ENCODE measurements around the gene SESN2.

SESN2 gene

GRCh38 chr1:28280977-28281381, 21.7 kb downstream of the SESN2 start:
- DNase-seq = no peak

GRCh38 chr1:28281608-28282425, 22.5 kb downstream of the SESN2 start:
- in situ Hi-C loops (cut with MboI; ENCODE audit: low pct_unique_long_range_greater_than_20kb, low sequenced_read_pairs) = no loop called here

More at GRCh38 chr1:28280977-28281381, 21.7 kb downstream of the SESN2 start:
- in situ Hi-C loops (cut with MboI; ENCODE audit: low pct_unique_long_range_greater_than_20kb, low sequenced_read_pairs) = no loop called here

GRCh38 chr1:28282426-28283407, 23.4 kb downstream of the SESN2 start:
- in situ Hi-C loops (cut with MboI; ENCODE audit: low pct_unique_long_range_greater_than_20kb, low sequenced_read_pairs) = no loop called here
- peak; percentile 55 for DNase-seq

More at GRCh38 chr1:28281608-28282425, 22.5 kb downstream of the SESN2 start:
- no peak for DNase-seq

GRCh38 chr1:28286111-28286510, 26.8 kb downstream of the SESN2 start:
- DNase-seq = peak; percentile 71
- in situ Hi-C loops (cut with MboI; ENCODE audit: low pct_unique_long_range_greater_than_20kb, low sequenced_read_pairs) = no loop called here

GRCh38 chr1:28288487-28288886, 29.2 kb downstream of the SESN2 start:
- no peak for DNase-seq
- in situ Hi-C loops (cut with MboI; ENCODE audit: low pct_unique_long_range_greater_than_20kb, low sequenced_read_pairs) = no loop called here

GRCh38 chr1:28290851-28291250, 31.5 kb downstream of the SESN2 start:
- no peak for DNase-seq

GRCh38 chr1:28291711-28292110, 32.4 kb downstream of the SESN2 start:
- in situ Hi-C loops (cut with MboI; ENCODE audit: low pct_unique_long_range_greater_than_20kb, low sequenced_read_pairs) = no loop called here
- DNase-seq = no peak

More at GRCh38 chr1:28290851-28291250, 31.5 kb downstream of the SESN2 start:
- in situ Hi-C loops (cut with MboI; ENCODE audit: low pct_unique_long_range_greater_than_20kb, low sequenced_read_pairs) = no loop called here

GRCh38 chr1:28295936-28296335, 36.6 kb downstream of the SESN2 start:
- in situ Hi-C loops (cut with MboI; ENCODE audit: low pct_unique_long_range_greater_than_20kb, low sequenced_read_pairs) = no loop called here
- no peak for DNase-seq

- in situ Hi-C loops (cut with MboI; ENCODE audit: low pct_unique_long_range_greater_than_20kb, low sequenced_read_pairs) = no loop called here
- DNase-seq = no peak
These were observed 37.3 kb downstream of the SESN2 start for GRCh38 chr1:28296401-28297261.

GRCh38 chr1:28297826-28298225, 38.5 kb downstream of the SESN2 start:
- in situ Hi-C loops (cut with MboI; ENCODE audit: low pct_unique_long_range_greater_than_20kb, low sequenced_read_pairs) = no loop called here
- no peak for DNase-seq

GRCh38 chr1:28298438-28298837, 39.1 kb downstream of the SESN2 start:
- in situ Hi-C loops (cut with MboI; ENCODE audit: low pct_unique_long_range_greater_than_20kb, low sequenced_read_pairs) = no loop called here
- DNase-seq = no peak

- peak; percentile 26 for DNase-seq
- in situ Hi-C loops (cut with MboI; ENCODE audit: low pct_unique_long_range_greater_than_20kb, low sequenced_read_pairs) = no loop called here
These were observed 42.3 kb downstream of the SESN2 start for GRCh38 chr1:28301368-28302174.

- in situ Hi-C loops (cut with MboI; ENCODE audit: low pct_unique_long_range_greater_than_20kb, low sequenced_read_pairs) = no loop called here
These were observed 42.9 kb downstream of the SESN2 start for GRCh38 chr1:28302247-28302646.

GRCh38 chr1:28306301-28306949, 47.1 kb downstream of the SESN2 start:
- no peak for DNase-seq
- in situ Hi-C loops (cut with MboI; ENCODE audit: low pct_unique_long_range_greater_than_20kb, low sequenced_read_pairs) = no loop called here

More at GRCh38 chr1:28302247-28302646, 42.9 kb downstream of the SESN2 start:
- no peak for DNase-seq

GRCh38 chr1:28308750-28309149, 49.4 kb downstream of the SESN2 start:
- no peak for DNase-seq
- in situ Hi-C loops (cut with MboI; ENCODE audit: low pct_unique_long_range_greater_than_20kb, low sequenced_read_pairs) = no loop called here

- in situ Hi-C loops (cut with MboI; ENCODE audit: low pct_unique_long_range_greater_than_20kb, low sequenced_read_pairs) = no loop called here
- no peak for DNase-seq
These were observed 50.4 kb downstream of the SESN2 start for GRCh38 chr1:28309702-28310101.

- in situ Hi-C loops (cut with MboI; ENCODE audit: low pct_unique_long_range_greater_than_20kb, low sequenced_read_pairs) = no loop called here
- no peak for DNase-seq
These were observed 54.6 kb downstream of the SESN2 start for GRCh38 chr1:28313702-28314546.
